Measurements from ENCODE around the gene CHST9.

Gene CHST9

GRCh38 chr18:26922313-26922712 lies 262.8 kb downstream of the CHST9 start:
- no peak overlapping the region for H3K4me3 ChIP-seq (ENCODE audit: low read depth, low read length)
- ChIA-PET CTCF (no interaction called here), POLR2A (no interaction called here)
- TF ChIP-seq CTCF (IDR thresholded peaks at IDR 0.05; ENCODE audit: insufficient read depth, low read length, missing control alignments), result no peak
- no peak for DNase-seq (ENCODE audit: low read depth, low spot score)

- CTCF ChIA-PET, result no interaction called here
- TF ChIP-seq CTCF (IDR thresholded peaks at IDR 0.05; ENCODE audit: insufficient read depth, low read length, missing control alignments), result no peak
- POLR2A ChIA-PET, result no interaction called here
- DNase-seq (ENCODE audit: low read depth, low spot score), result no peak
- no peak overlapping the region for H3K4me3 ChIP-seq (ENCODE audit: low read depth, low read length)
These were observed 264.5 kb downstream of the CHST9 start for GRCh38 chr18:26920644-26921043.

GRCh38 chr18:26919627-26920026 lies 265.5 kb downstream of the CHST9 start:
- TF ChIP-seq CTCF (IDR thresholded peaks at IDR 0.05; ENCODE audit: insufficient read depth, low read length, missing control alignments), result no peak
- no peak overlapping the region for H3K4me3 ChIP-seq (ENCODE audit: low read depth, low read length)
- no peak for DNase-seq (ENCODE audit: low read depth, low spot score)
- CTCF ChIA-PET, result no interaction called here
- POLR2A ChIA-PET, result no interaction called here

GRCh38 chr18:26919201-26919600 lies 265.9 kb downstream of the CHST9 start:
- no peak overlapping the region for H3K4me3 ChIP-seq (ENCODE audit: low read depth, low read length)
- ChIA-PET POLR2A (no interaction called here), CTCF (no interaction called here)
- DNase-seq (ENCODE audit: low read depth, low spot score), result no peak
- no peak for TF ChIP-seq CTCF (IDR thresholded peaks at IDR 0.05; ENCODE audit: insufficient read depth, low read length, missing control alignments)

GRCh38 chr18:26911840-26912239 lies 273.3 kb downstream of the CHST9 start:
- H3K4me3 ChIP-seq (ENCODE audit: low read depth, low read length), result no peak overlapping the region
- TF ChIP-seq CTCF (IDR thresholded peaks at IDR 0.05; ENCODE audit: insufficient read depth, low read length, missing control alignments), result no peak
- ChIA-PET CTCF (no interaction called here), POLR2A (no interaction called here)
- DNase-seq (ENCODE audit: low read depth, low spot score), result no peak

GRCh38 chr18:26909599-26910290 lies 275.4 kb downstream of the CHST9 start:
- no peak for DNase-seq (ENCODE audit: low read depth, low spot score)
- H3K4me3 ChIP-seq (ENCODE audit: low read depth, low read length), result no peak overlapping the region
- TF ChIP-seq CTCF (IDR thresholded peaks at IDR 0.05; ENCODE audit: insufficient read depth, low read length, missing control alignments), result no peak
- CTCF ChIA-PET, result no interaction called here
- POLR2A ChIA-PET, result no interaction called here
